GM12878 (cell line): Measurements from ENCODE around the gene NAMPT. TPM values are rescaled to one million over a fixed set of nuclear protein-coding genes. Genes with fewer than 3 reads are reported as not detected.
"Not testable (repeated sequence)": the region's sequence is repeated elsewhere in the genome, so short reads cannot be mapped to it uniquely, and the experiment has no call there.

ENCODE experiments used
- ATAC-seq: fragments of 200-7000 bp; cut with Tn5 transposase; 3 replicates; pipeline ENCODE4 v1.9.1; 2020; ENCODE audit warnings: mild to moderate bottlenecking, moderate library complexity
- BruUV-seq: library from RNA; stranded (reverse); fragments of 400-500 nt; replicated peaks from 2 replicates; lab custom pipeline; 2021; lab: Mats Ljungman, UMichigan
- CTCF ChIA-PET: fragments of 300-600 bp; sonication (Branson Sonifier 250); formaldehyde crosslinking; extraction: SDS; loops from one replicate; lab custom pipeline; 2021; ENCODE audit warnings: inconsistent platforms; lab: Yijun Ruan, JAX
- POLR2A ChIA-PET: fragments of 350-600 bp; formaldehyde crosslinking; extraction: SDS; loops from one replicate; lab custom pipeline; 2021; ENCODE audit warnings: inconsistent platforms; lab: Charles Lee
- RAD21 ChIA-PET: fragments of 300-600 bp; sonication (Branson Sonifier 250); formaldehyde crosslinking; loops from one replicate; lab custom pipeline; 2023; ENCODE audit warnings: antibody characterized with exemption; ENCODE audit not compliant: unreplicated experiment; lab: Charles Lee
- SMC1A ChIA-PET: fragments of 300-600 bp; sonication (Branson Sonifier 250); formaldehyde crosslinking; loops from one replicate; lab custom pipeline; 2023; ENCODE audit not compliant: unreplicated experiment, uncharacterized antibody; lab: Charles Lee
- DNase-seq: peaks from one replicate; pipeline ENCODE4 v3.0.0-alpha.2; 2011; ENCODE audit warnings: low read depth, low spot score
- FAIRE-seq: peaks from 3 replicates; lab custom pipeline; 2011; peaks lifted over from hg19 to GRCh38; lab: Jason Lieb, UNC
- H2AFZ ChIP-seq: 2 replicates; pipeline ENCODE4 v1.6.0; 2011; ENCODE audit warnings: low read depth, low read length, control low read depth; ENCODE audit not compliant: control insufficient read depth
- H3K27ac ChIP-seq: 2 replicates; pipeline ENCODE4 v1.5.1; 2011; ENCODE audit warnings: control low read depth; ENCODE audit not compliant: control insufficient read depth, insufficient read depth
- H3K27me3 ChIP-seq, 2 experiments: replicated peaks in 1 of 2; 2 replicates each; pipeline versions ENCODE4 v1.6.0 to v1.6.1; 2011; ENCODE audit warnings: low read length in 1 of 2; ENCODE audit not compliant: control insufficient read depth in 2 of 2, insufficient read depth in 2 of 2
- H3K36me3 ChIP-seq, 2 experiments: 2 replicates each; pipeline ENCODE4 v1.5.1; 2011; ENCODE audit warnings: low read length in 1 of 2; ENCODE audit not compliant: control insufficient read depth in 2 of 2, insufficient read depth in 2 of 2
- H3K4me1 ChIP-seq: 2 replicates; pipeline ENCODE4 v1.6.1; 2011; ENCODE audit warnings: mild to moderate bottlenecking, low read length, moderate library complexity, mixed read lengths; ENCODE audit not compliant: control insufficient read depth, insufficient read depth
- H3K4me2 ChIP-seq: 2 replicates; pipeline ENCODE4 v1.6.0; 2011; ENCODE audit warnings: control low read depth; ENCODE audit not compliant: control insufficient read depth, insufficient read depth
- H3K4me3 ChIP-seq: fragments of 200-600 bp; sonication (generic); 2 replicates; pipeline ENCODE4 v1.5.1; 2016
- H3K79me2 ChIP-seq: 2 replicates; pipeline ENCODE4 v1.6.0; 2011; ENCODE audit warnings: low read length; ENCODE audit not compliant: control insufficient read depth, insufficient read depth
- H3K9ac ChIP-seq: 2 replicates; pipeline ENCODE4 v1.8.0; 2011; ENCODE audit warnings: low read length, control low read depth, mixed read lengths; ENCODE audit not compliant: control insufficient read depth, insufficient read depth
- H3K9me3 ChIP-seq: replicated peaks from 3 replicates; pipeline ENCODE4 v1.5.1; 2011; ENCODE audit warnings: mild to moderate bottlenecking, low read length; ENCODE audit not compliant: control insufficient read depth, insufficient read depth
- H4K20me1 ChIP-seq: 2 replicates; pipeline ENCODE4 v1.6.0; 2011; ENCODE audit not compliant: control insufficient read depth, insufficient read depth
- CBX3 ChIP-seq: fragments of 200-600 bp; sonication (generic); IDR thresholded peaks from 2 replicates; pipeline ENCODE4 v1.6.1; 2016; ENCODE audit warnings: low read depth, borderline replicate concordance
- EGR1 ChIP-seq, 2 experiments: IDR thresholded peaks; 1 replicate in 1 of 2; 2 replicates in 1 of 2; pipeline ENCODE4 v1.6.1; 2011 to 2012; ENCODE audit warnings: low read depth in 2 of 2, low read length in 2 of 2, borderline replicate concordance in 1 of 2, mild to moderate bottlenecking in 1 of 2, moderate library complexity in 1 of 2
- HDGF ChIP-seq: fragments of 450-650 bp; IDR thresholded peaks from 2 replicates; pipeline ENCODE4 v1.6.1; 2016; ENCODE audit warnings: antibody characterized with exemption
- KLF5 ChIP-seq: fragments of 450-650 bp; IDR thresholded peaks from 2 replicates; pipeline ENCODE4 v1.6.1; 2014; ENCODE audit warnings: mild to moderate bottlenecking; ENCODE audit not compliant: partially characterized antibody
- POLR2A ChIP-seq: IDR thresholded peaks from 2 replicates; pipeline ENCODE4 v1.6.1; 2011; ENCODE audit warnings: low read depth, mild to moderate bottlenecking, low read length
- POLR2AphosphoS2 ChIP-seq: IDR thresholded peaks from 2 replicates; pipeline ENCODE4 v1.6.1; 2011; ENCODE audit warnings: low read depth, mild to moderate bottlenecking, low read length, improper control_type of control experiment, moderate library complexity
- RELA ChIP-seq: fragments of 450-650 bp; IDR thresholded peaks from 2 replicates; pipeline ENCODE4 v1.8.0; 2014; ENCODE audit warnings: borderline replicate concordance; ENCODE audit not compliant: partially characterized antibody
- SIX5 ChIP-seq: IDR thresholded peaks from 2 replicates; pipeline ENCODE4 v1.6.1; 2011; ENCODE audit warnings: mild to moderate bottlenecking, low read depth, low read length, moderate library complexity; ENCODE audit not compliant: severe bottlenecking
- STAT3 ChIP-seq: IDR thresholded peaks from 2 replicates; pipeline ENCODE4 v1.6.1; 2011; ENCODE audit warnings: low read depth, low read length, improper control_type of control experiment
- TCF7 ChIP-seq: IDR thresholded peaks from 2 replicates; pipeline ENCODE4 v1.6.1; 2014; ENCODE audit warnings: antibody characterized with exemption, borderline replicate concordance
- ZNF592 ChIP-seq: fragments of 450-650 bp; IDR thresholded peaks from 2 replicates; pipeline ENCODE4 v1.6.1; 2017; ENCODE audit warnings: mild to moderate bottlenecking, moderate library complexity
- WGBS: methylation state at CpG from one replicate; pipeline ENCODE4 v1.1.6; 2016; ENCODE audit warnings: low lambda C conversion rate; ENCODE audit not compliant: insufficient replicate concordance, insufficient coverage; ENCODE audit errors: missing lambda C conversion rate; 5-methylcytosine and 5-hydroxymethylcytosine counted together
- in situ Hi-C: fragments of 300-500 bp; cut with MboI; formaldehyde crosslinking; loops from 9 replicates; pipeline ENCODE4 v1.14.3; 2018; ENCODE audit warnings: mixed read lengths
- intact Hi-C: fragments of 100-400 bp; cut with micrococcal nuclease; formaldehyde crosslinking; loops from one replicate; pipeline ENCODE4 v1.14.2; 2022; ENCODE audit not compliant: unreplicated experiment
- polyA plus RNA-seq, 11 experiments: library from polyadenylated mRNA; depleted of rRNA in 4 of 11; unstranded in 6 of 11; stranded (reverse) in 5 of 11; fragments of >200 nt; fragmentation: Nextera tagmentation in 4 of 11; fragmentation: Illumina TruSeq in 1 of 11; extraction: Ambion mirVana in 4 of 11; extraction: Trizol in 1 of 11; gene quantifications; 1 replicate in 1 of 11; 2 replicates in 10 of 11; pipeline versions ENCODE4 v1.2.1 to v1.2.3, GENCODE V29; 2011 to 2016; ENCODE audit warnings: inconsistent platforms in 2 of 11, missing spikeins in 2 of 11, low read depth in 1 of 11
- total RNA-seq, 4 experiments: library from RNA; depleted of rRNA in 3 of 4; stranded (reverse); fragments of >200 nt in 3 of 4; fragmentation: Illumina TruSeq in 1 of 4; extraction: Trizol in 1 of 4; gene quantifications; 2 replicates each; pipeline versions ENCODE4 v1.2.1 to v1.2.3, GENCODE V29; 2013 to 2021

NAMPT gene
- total and polyA plus RNA-seq, 10 of the 15 experiments (the other 5 are each of a cell fraction or from before 2014, with no cell fraction given), result 28.3 to 173 (median 75.0) TPM

- H3K79me2 ChIP-seq, result no peaks in the 10 kb centered on the region
- H3K9me3 ChIP-seq, result no peaks in the 10 kb centered on the region; the same call in 1 of the 3 replicates
- no peaks in the 10 kb centered on the region for H4K20me1 ChIP-seq
- H3K4me1 ChIP-seq, result no peaks in the 10 kb centered on the region
- H3K27me3 ChIP-seq, result no peaks in the 10 kb centered on the region
- DNase-seq, result no peak
- H3K9ac ChIP-seq, result no peak overlapping the region
- ChIA-PET RAD21 (interaction anchor here (0.7 kb wide), 1 partner anchor 20 kb away, joined by 3 read pairs; the partner anchor contains the start of gene NAMPT), SMC1A (interaction anchor here (0.8 kb wide), 1 partner anchor 39 kb away, joined by 3 read pairs; no protein-coding TSS in a partner anchor), CTCF (no interaction called here), POLR2A (no interaction called here)
- in situ Hi-C loops (no loop called here), intact Hi-C loops (no loop called here)
- H2AFZ ChIP-seq, result no peak overlapping the region
- no peak for ATAC-seq
- H3K4me3 ChIP-seq, result no peak overlapping the region
- no peak overlapping the region for H3K4me2 ChIP-seq
- no TSS peak for BruUV-seq
- no peak overlapping the region for H3K27ac ChIP-seq
- no peaks in the 10 kb centered on the region for H3K36me3 ChIP-seq
- WGBS, result 49% methylated on average over 2 of the region's 2 CpGs
- no peak for FAIRE-seq
- no peak for TF ChIP-seq ZNF592
- TF ChIP-seq TCF7, result no peak
- no peak for TF ChIP-seq POLR2AphosphoS2
- TF ChIP-seq KLF5, result no peak
- TF ChIP-seq POLR2A, result no peak
- TF ChIP-seq CBX3, result no peak
- TF ChIP-seq SIX5, result no peak
- TF ChIP-seq RELA, result no peak
- no peak for TF ChIP-seq EGR1 (IDR thresholded peaks at IDR 0.05; ENCODE audit: borderline replicate concordance in 1 of 2, low read depth in 2 of 2, low read length in 2 of 2)
- no peak for TF ChIP-seq STAT3
- no peak for TF ChIP-seq HDGF
These were observed 19.8 kb upstream of the NAMPT start for GRCh38 chr7:106304568-106304967.

GRCh38 chr7:106298631-106299030 lies 13.8 kb upstream of the NAMPT start:
- SMC1A ChIA-PET, H3K9me3 ChIP-seq, BruUV-seq, POLR2A ChIA-PET, H2AFZ ChIP-seq, H3K4me2 ChIP-seq, FAIRE-seq, H3K79me2 ChIP-seq, H4K20me1 ChIP-seq, ATAC-seq, CTCF ChIA-PET, DNase-seq, H3K9ac ChIP-seq, H3K4me3 ChIP-seq, H3K4me1 ChIP-seq, H3K27me3 ChIP-seq, RAD21 ChIA-PET, H3K27ac ChIP-seq, H3K36me3 ChIP-seq, intact Hi-C loops: not testable (repeated sequence)
- in situ Hi-C loops, result loop anchor here (25.0 kb wide), 1 partner anchor 1286 kb away; the partner anchor contains the start of gene KMT2E
- WGBS, result no CpG with 5 or more reads among the region's 4 CpGs
